HPDE6-E6E7 (cell line): ENCODE measurements around the gene SLC25A42.
"Not testable (repeated sequence)": the region's sequence is repeated elsewhere in the genome, so short reads cannot be mapped to it uniquely, and the experiment has no call there.

ENCODE experiments used
- DNase-seq: peaks from one replicate; pipeline ENCODE4 v3.0.0; 2011; ENCODE audit warnings: missing footprints; ENCODE audit errors: extremely low spot score

SLC25A42 gene

DNA sequence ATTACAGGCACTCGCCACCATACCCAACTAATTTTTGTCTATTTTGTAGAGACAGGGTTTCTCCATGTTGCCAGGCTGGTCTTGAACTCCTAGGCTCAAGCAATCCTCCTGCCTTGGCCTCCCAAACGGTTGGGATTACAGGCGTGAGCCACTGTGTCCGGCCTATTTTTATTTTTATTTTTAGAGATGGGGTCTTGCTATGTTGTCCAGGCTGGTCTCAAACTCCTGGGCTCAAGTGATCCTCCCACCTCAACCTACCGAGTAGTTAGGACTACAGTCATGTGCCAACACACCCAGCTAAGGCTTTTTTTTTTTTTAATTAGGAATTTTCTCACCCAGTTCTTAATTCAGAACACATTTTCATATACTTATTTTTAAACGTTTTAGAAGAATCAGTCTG is 71.9 kb downstream of the SLC25A42 start:
- DNase-seq: not testable (repeated sequence)

DNA sequence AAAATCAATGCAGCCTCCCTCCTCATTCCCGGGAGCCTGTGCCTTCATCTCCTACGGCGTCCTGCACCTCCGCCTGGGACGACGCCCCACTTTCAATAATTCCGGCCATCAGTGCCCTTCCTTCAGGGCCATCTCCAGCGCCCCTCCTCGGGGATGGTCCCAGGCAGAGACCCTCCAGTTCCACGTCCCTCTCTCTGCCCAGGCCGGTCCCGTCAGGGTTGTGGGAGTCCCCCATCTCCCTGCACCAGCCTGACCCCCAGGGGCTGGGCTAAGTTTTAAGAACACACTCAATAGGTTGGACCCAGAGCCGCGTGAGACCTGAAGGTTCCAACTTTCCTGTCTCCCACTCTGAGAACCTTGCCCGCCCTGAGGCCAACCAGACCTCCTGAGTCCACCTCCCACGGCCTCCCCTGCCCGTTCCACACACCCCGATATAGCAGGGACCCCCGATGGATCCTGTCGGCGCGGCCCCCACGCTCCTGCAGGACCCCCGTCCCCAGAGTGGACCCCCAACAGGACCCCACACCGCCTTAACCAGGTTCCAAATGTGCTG is 73.8 kb downstream of the SLC25A42 start:
- DNase-seq: no peak

DNA sequence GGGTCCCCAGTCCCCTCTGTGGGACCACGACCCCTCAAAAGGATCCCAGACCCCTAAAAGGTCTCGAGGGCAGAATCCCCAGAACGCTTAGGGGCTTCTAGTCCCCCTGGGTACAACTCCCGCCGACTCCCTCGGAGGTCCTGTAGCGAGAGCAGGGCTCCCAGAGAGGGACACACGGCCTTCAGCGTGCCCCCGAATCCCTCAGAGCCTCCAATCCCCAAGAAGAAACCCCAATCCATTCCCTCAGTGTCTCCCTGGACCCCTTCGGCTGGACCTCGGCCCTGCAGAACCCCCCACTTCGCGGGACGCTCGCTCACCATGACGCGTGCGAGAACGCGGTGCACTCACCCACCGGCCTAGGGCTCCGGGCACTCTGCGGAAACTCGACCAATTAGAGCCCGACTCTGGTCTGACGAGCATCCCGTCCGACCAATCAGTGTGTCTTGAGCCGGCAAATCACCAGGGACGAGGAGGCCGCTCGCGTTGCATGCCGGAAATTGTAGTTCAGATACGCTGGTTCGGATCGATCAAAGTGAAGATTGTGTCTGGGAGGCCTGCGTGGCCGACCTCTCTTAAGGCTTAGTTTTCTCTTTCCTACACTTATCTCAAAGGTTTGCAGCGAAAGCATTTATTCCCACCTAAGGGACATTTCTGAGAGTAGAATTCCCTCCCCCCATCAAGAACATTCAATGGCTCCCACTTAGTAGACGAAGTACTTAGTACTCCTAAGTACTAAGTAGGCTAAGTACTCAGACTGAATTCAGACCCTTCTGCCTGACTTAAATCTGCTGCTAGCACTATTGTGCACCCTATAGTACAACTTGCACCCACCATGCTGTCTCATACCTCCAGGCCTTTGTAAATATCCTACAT is 74.6 kb downstream of the SLC25A42 start, which contains the start of gene TMEM161A:
Gene TMEM161A, minus strand, starts transcription at position 370 of the 873 bp plus-strand sequence. Its CDS starts 50 bp downstream, at position 320.
- peak; percentile 100 for DNase-seq

DNA sequence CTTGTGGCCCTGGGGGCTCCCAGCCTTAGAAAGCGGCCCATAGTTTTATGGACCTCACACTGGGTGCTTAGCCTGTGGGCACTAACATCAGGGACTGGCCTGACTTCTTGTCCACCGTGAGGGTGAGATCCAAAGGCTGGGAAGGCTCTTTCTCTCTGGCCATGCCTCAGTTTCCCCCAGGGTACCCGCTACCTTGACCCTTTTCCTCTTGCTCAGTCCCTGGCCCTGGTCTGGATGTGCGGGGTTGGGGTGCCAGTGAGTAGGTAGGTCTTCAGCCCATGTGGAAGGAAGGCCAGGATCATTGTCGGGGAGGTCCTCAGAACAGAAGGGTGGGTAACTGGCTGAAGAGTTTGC is 76.1 kb downstream of the SLC25A42 start:
- DNase-seq: no peak

DNA sequence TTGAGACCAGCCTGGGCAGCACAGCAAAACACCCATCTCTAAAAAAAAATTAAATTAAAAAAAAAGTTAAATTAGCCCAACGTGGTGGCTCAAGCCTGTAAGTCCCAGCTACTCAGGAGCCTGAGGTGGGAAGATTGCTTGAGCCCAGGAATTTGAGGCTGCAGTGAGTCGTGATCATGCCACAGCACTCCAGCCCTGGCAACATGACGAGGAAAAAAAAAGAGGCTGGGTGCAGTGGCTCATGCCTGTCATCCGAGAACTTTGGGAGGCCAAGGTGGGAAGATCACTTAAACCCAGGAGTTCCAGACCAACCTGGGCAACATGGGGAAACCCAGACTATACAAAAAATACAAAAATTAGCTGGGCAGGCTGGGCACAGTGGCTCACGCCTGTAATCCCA is 76.7 kb downstream of the SLC25A42 start:
- no peak for DNase-seq

DNA sequence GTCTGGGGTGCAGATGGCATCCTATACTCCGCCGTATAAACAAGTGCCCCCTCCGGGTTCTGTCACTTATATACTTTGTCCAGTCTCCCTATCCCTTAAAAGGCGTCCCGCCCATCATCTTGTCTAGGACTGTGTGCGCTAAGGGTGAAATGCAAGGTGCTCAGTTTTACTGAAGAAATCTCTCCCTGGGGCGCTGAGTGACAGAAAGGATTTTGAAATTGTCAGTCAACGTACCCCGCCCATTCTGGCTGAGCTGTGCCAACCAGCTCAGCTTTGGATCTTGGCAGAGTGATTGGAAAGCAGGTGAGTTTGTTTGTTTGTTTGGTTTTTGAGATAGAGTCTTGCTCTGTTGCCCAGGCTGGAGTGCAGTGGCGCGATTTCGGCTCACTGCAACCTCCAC is 78.6 kb downstream of the SLC25A42 start:
- no peak for DNase-seq

DNA sequence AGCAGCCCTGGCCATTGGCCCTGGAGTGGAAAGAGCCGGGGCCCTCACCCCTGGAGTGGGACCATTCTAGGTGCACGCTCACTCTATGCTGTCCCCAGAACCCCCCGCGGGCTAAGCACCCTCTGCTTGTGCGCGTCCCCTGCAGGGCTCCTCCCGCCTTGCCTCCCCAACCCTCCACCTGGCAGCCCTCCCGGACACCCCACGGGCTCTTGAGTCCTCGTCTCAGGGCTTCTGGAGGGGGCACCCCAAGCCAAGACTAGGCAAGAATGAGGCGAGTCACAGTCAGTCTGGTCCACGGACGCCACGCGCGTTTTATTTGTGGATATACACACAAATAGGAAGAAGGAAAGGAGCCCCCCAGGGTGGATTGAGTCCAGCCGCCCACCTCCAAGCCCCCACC is 81.5 kb downstream of the SLC25A42 start:
- no peak for DNase-seq

DNA sequence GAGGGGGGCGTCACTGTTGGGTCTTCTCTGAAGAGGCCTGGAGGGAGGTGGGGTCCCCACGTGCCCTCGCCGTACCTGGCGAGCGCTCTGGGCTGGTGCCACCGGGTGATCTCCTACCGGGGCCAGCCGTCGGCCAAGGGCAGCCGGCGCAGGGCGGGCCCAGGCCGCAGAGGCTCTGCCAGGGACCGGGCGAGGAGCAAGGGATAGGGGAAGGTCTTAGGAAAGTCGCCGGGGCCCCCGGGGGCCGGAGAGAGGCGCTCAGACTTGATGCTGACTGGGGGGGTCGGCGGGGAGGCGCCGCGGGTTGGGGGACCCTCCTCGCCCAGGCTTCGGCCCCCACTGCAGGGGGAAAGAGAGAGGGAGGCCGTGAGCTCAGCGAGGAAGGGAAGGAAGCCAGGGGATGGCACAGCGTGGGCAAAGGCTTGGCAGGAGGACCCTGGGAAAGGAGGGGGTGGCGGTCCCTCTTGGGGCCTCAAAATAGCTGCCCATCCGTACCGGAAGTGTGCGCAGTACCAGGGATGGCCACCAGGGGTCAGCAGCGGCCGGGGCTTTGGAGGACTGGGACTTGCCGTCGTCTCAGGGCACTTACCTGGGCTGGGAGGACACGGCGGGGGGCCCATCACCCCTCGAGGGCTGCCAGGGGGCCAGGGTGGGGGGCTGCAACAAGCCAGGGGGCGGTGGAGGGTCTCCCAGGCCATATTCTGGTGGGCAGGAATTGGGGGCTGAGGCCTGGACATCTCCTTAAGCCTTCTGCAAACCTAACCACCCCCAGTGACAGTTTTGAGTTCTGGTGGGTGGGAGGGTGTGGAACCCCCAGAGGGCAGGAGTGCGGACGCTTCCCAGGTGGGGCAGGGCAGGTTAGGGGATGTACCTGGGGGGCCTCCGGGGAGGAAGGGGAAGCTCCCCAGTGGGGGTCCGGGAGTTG is 82.2 kb downstream of the SLC25A42 start:
- DNase-seq: peak; percentile 50

DNA sequence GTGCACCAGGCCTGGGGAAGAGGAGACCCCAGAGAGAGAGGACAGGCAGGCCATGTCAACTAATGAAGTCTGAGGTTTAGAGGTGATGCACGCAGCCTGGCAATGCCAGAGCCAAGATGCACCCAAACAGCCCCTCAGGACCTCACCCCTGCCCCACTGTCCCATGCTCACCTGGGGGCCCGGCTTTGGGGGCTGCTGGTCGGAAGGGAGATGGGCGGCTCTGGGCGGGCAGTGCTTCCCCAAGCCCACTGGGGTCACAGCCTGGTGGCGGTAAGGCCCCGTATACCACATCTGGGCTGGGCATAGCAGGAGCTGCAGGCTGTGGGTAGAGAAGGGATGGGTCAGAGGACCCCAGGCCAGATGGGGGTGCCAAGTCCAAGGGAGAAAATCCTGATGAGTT is 83.1 kb downstream of the SLC25A42 start:
- no peak for DNase-seq

DNA sequence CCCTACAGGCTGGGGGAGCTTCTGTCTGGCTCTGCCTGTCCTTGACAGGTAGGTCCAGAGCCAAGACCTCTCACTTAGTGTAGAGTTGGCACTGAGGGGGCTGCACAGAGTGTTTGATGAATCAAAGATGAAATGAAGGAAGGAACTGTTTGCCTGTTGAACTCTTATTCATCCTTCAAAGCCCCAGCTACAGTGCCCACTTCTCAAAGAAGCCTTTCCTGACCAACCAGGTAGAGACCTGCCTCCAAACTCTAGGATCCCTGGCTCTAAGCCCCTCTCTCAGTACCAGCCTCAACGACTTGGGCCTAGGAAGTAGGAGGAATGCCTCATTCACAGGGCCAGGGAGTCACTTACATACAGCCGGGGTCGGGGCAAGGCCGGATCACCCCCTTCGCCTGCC is 83.5 kb downstream of the SLC25A42 start:
- no peak for DNase-seq

DNA sequence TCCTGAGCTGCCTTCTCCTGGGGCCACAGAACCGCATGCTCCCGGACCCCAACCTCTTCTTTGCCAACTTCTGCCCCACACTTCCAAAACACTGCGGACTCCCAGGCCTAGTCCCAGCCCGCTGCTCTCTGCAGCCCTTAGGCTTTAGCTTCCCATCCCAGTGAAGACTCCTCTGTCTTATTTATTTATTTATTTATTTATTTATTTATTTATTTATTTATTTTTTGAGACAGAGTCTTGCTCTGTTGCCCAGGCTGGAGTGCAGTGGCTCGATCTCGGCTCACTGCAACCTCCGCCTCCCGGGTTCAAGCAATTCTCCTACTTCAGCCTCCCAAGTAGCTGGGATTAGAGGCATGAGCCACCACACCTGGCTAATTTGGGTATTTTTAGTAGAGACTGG is 84.7 kb downstream of the SLC25A42 start:
- not testable (repeated sequence) for DNase-seq

DNA sequence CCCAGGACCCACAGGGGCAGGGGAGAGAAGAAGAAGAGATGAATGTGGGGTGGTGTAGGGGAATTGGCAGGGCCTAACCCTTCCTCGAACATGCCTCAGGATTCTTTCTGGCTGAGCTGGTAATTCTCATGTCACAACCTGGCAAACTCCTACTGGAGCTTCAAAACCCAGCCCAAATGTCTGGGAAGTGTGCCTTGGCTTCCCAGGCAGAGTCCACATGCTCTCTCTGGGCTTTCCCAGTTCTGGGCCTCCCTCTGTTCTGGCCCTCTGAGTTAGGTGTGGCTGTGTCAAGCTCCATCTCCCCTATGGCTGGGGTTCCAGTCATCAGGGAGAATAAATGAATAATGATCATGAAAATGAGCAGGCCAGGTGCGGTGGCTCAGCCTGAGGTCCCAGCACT is 85.6 kb downstream of the SLC25A42 start:
- no peak for DNase-seq

DNA sequence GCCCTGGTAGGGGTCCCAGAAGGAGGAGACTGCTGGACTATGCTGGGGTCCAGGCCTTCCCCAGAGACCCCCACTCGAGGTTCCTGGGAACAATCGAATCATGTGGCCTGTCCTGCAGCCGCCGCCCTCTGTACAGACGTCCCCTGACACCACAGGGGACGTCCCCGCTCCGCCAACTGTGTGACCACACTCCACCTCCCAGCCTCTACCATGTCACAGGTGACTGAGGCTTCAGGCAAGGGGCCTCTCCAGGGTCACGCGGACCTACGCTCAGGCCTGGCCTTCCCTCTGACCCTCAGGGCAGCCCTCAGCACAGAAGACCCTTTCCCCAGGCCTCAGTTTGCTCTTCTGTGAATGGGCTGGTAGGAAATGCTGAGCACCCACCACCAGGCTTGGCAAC is 87.6 kb downstream of the SLC25A42 start:
- DNase-seq: no peak

DNA sequence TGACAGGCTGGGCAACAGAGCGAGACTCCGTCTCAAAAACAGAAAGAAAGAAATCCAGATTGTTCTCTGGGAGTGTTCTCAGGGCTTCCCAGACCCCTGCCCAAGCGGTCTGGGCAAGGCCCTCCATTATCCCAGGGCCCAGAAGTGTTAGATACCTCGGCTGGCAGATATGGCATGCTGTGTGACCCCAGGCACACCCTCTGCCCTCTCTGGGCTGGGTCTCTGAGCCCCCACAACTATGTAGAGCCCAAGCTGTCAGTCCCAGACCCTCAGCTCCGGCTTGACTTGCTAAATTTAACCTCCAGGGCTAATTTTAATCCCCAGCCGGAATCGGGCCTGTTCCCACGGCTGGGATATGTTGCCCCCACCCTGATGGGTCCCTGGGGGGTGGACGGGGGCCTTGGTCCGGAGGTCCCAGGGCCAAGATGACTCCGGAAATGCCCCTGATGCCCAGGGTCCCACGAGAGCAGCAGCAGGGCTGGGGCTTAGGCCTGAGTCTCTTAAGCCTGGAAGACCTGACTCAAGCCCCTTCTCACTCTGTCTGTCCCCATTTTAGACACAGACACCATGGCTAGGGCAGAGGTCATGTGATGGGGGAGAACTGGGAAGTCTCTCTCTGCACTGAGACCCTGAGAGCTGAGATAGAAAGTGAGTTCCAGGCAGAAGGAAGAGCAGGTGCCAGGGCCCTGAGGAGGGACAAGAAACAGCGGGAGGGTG is 89.0 kb downstream of the SLC25A42 start:
- no peak for DNase-seq

DNA sequence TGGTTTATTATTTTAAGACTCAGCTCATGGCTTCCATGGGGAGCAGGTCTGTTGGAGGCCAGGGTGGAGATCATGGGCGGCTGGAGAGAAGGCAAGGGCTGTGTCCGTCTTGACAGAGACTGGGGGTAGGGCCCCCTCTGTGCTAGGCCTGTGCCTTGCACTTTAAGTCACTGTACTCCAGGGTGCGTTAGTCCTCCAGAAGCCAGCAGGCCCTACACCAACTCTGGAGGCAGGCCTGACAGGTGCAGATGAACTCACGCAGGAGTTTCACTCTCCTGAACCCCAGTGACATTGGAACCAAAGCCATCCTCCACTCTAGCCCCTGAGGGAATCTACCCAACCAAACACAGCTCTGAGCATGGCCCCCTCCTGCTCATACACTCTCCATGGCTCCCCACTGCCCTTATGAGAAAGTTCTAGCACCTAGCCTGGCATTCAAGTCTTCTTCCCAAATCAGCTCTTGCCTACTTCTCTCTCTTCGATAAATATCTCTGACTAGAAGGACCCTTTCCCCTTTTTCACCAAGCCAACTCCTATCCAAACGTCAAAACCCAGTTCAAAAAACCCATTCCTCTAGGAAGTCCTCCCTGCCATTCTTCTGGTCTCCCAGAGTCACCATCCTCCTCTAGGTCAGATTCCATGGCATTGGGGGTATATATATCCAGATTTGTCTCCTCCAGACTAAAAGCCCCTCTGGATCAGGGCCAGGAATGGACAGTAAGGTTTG is 91.1 kb downstream of the SLC25A42 start:
- DNase-seq: no peak

DNA sequence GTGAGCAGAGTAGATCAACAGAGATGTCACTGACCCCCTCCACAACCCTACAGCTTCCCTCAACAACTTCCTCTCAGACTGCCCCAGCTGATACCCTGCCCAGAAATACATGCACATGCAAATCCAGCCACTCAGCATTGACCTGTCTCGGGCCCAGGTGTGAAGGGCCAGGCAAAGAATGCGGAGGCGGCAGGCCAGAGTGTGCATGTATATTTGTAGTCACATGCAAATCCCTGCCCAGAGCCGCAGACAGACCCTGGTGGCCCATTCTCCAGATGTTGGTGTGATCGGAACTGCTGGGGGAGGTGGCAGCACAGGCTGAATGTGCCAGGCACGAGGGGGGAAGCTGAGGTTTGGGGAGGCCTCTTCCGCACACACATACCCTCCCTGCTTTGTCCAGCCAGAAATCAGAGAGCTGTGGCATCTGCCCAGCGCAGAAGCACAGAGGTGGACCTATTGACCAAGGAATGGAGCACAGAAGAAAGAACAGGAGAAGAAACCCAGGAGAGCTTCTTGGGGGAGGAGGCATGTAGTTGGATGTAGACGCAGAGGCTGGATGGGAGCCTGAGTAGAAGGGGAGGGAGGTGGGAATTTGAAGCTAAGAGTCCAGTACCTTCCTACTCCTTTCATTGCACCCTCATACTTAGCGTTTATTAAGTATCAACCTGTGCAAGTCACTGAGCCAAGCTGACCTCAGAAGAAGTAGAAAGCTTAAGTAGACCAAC is 91.9 kb downstream of the SLC25A42 start:
- no peak for DNase-seq

DNA sequence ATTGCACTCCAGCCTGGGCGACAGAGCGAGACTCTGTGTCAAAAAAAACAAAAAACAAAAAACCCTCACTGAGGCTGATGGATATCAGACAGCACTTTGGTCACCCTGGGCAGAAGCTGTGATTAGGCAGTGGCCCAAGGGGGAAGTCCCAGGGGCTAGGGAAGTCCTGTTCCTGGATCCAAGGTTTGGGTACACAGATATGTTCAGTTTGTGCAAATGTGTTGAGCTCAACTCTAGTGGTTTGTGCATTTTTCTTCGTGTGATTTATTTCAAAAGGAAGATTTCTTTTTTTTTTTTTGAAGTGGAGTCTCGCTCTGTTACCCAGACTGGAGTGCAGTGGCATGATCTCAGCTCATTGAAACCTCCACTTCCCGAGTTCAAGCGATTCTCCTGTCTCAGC is 94.0 kb downstream of the SLC25A42 start:
- DNase-seq: no peak

DNA sequence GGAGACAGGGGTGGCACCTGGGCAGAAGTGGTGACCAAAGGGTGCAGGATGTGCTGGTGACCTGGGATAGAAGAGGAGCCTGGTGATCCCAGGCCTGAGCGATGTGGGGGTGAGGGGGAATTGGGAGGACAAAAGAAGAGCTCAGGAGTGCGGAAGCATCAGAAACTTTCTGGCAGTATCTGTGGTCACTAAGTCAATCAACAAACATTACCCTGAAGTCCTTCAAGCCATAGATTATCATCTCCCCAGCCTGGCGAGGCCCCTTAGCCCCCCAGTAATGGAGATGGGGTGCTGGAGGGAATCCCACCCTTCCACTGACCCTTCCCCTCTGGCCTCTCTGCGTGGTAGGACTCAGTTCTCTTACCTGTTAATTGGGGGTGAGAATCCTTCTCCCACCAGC is 95.7 kb downstream of the SLC25A42 start:
- no peak for DNase-seq

DNA sequence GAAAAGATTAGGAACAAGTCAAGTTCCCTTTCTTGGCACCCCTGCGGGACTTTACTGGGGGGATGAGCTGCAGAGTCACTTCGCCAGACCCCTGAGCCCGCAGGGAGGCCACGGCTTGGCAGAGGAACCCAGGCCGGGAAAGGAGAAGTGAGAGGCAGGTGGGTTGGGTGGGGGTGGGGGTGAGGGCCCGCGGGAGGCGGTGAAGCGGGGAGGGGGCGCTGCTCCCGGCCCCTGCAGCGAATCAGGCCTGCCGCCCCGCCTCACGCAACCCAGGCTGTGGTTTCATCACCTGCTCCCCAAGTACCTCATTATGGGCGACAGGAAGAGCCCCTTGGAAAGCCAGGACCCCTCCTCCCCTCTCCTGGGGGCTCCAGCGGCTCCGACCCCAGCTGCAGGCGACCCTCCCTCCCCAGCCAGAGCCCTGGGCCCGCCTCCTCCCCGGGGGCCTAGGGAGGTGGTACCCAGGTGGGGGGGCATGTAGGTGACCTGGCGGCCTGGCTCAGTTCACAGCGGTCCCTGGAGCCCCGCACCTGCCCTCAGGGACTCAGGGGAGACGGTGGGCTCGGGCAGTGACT is 96.8 kb downstream of the SLC25A42 start:
- DNase-seq: no peak

DNA sequence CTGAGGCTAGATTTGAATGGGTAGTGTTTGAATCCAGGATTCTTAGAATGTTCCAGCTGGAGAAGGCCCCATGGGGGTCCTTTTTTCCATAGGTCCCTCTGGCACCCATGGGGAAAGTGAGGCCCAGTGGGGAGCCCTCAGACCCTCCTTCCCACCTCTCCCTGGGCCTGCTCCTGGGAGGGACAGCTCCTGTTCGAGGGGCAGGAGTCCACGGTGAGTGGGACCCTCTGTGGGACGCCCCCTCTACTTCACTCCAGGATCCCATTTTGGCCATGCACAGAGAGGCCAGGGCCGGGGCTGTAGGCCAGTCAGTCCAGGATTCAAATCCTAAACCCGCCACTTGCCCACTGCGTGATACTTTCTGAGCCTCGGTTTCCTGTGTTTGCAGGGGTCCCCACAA is 98.7 kb downstream of the SLC25A42 start:
- DNase-seq: no peak
